NCI-H2227 (cell line): ENCODE data around the gene NCBP2.

Experiments
- DNase-seq: peaks from one replicate; lab custom pipeline; 2025; ENCODE audit not compliant: unreplicated experiment; lab: John Stamatoyannopoulos, UW

The NCBP2 gene

GRCh38 chr3:196968233-196969133 is 26.2 kb upstream of the NCBP2 start, which contains the start of gene PIGZ:
PIGZ (minus strand) TSS chr3:196968833; CDS start chr3:196952031, 16,802 bp downstream.
- peak; percentile 78 for DNase-seq

DNA sequence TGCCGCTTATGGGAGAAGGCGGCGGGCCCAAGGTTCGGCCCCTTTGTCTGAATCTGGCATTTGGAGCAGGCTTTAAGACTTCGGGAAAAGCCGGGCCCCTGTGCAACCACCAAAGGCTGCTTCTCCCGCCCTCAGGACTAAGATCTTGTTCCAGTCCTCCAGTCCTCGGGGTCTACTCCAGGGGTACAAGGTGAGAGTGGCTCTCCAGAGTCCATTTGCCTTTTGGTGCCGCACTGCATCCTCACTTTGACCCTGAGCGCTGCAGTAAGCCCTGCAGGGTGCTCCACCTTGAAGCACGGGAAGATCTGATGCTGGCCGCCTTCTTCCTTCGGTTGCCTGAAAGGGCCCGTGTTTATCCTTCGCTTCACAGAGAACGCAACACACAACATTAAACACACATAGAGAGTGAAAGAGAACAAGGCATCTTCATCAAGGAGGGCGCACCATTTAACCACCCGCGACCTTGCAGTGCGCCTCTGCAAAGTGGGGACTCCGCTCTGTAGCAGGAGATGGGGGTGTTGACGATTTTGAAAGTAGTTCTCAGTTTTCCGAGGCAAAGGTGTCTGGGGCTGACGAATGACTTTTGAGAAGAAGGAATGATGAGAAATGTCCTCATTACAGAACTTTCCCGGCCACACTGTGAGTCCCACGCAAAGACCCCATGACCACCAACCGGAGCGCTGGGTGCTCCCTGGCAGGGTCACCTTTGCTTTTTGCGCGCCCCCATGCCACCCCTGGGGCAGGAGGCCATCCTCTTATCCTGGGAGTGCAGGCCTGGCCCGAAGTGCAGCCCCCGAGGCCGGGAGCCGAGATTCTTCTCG is 25.3 kb upstream of the NCBP2 start:
- DNase-seq, result no peak

DNA sequence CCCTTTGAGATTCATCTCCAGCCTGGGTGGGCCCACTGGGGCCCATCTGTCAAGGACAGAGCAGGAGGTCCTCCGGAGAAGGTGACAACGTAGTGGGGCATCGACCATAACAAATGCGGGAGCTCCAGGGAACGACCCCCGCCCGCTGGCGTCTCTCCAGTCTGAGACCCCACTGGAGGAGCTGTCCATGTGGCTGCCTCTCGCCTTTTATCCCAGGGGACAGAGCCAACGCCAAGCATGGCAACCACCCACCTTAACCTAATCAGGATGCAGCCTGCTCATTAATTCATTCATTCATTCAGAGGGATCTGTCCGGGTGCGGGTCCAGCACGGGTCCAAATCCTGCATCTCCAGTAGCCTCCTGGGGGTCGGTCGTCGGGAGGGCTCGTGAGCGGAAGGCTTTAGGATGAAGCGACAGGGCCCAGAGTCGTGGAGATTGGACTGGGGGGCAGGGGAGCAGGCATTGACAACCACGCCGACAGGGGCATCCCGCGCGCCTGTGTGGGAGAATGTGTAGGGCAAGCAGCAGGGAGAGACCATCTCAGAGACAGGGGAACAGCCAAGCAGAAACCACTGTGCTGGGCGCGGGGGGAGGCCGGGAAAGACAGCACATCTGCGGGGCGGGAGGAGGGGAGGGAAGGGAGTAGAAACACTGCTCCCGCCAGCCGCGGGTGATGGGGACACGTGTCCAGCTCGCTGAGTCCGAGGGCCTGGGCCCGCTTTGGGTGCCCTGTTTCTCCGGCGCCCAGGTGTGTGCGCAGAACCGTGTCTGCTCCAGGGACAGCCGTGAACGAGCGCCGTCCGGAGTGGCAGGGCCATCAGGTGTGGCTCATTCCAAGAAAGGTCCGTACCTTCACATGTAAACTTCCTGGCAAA is 24.4 kb upstream of the NCBP2 start:
- DNase-seq, result no peak

DNA sequence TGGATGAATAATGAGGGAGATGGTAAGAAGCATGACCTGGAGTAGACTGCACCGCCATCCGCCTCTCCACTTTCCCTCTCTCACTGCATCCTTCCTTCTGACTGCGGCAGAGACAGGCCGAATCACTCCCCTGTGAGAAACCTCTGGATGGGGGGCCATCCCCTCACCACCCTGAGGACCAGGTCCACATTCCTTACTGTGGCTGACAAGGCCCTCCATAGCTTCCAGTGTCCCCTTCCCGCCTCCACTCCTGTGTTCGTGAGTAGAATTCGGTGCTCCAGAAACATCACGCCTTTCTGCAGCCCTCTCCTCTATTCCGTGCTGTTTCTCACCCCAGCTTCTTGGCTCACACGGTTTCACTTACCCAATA is 23.5 kb upstream of the NCBP2 start:
- no peak for DNase-seq

DNA sequence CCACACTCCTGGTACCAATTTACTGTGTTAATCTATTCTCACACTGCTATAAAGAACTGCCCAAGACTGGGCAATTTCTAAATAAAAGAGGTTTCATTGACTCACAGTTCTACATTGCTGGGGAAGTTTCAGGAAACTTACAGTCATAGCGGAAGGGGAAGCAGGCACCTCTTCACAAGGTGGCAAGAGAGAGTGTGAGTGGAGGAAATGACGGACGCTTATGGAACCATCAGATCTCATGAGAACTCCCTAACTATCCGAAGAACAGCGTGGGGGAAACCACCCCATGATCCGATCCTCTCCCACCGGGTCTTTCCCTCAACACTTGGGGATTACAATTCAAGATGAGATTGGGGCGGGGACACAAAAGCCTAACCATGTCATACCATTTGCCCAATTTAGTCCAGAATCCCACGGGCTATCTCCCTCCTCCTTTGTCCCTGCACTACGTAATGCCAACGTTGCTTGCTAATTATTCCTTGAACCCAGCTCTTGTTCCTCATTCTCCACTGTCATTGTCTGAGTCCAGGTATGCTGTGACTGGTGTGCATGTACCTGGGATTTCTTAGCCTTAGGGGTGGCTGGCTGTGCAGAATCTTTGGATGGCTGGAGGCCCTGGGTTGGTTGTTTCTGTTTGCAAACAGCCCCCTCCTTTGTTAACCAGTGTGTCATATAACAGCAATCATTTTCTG is 22.9 kb upstream of the NCBP2 start:
- DNase-seq, result no peak

- no peak for DNase-seq
Observed at GRCh38 chr3:196963631-196963953, 21.3 kb upstream of the NCBP2 start.

- DNase-seq, result no peak
Observed at GRCh38 chr3:196962930-196963630, 20.8 kb upstream of the NCBP2 start.

DNA sequence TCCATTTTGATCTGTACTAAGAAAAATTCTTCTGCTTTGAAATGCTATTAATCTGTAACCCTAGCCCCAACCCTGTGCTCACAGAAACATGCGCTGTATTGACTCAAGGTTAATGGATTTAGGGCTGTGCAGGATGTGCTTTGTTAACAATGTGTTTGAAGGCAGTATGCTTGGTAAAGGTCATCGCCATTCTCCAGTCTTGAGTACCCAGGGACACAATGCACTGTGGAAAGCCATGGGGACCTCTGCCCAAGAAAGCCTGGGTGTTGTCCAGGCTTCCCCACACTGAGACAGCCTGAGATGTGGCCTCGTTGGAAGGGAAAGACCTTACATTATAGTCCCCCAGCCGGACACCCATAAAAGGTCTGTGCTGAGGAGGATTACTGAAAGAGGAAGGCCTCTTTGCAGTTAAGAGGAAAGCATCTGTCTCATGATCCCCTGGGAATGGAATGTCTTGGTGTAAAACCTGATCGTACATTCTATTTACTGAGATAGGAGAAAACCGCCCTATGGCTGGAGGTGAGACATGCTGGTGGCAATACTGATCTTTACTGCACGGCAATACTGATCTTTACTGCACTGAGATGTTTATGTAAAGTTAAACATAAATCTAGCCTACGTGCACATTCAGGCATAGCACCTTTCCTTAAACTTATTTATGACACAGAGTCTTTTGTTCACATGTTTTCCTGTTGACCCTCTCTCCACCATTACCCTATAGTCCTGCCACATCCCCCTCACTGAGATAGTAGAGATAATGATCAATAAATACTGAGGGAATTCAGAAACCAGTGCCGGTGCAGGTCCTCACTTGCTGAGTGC is 20.0 kb upstream of the NCBP2 start:
- DNase-seq, result no peak

GRCh38 chr3:196954832-196955231 is 12.5 kb upstream of the NCBP2 start:
- DNase-seq, result no peak

- no peak for DNase-seq
Observed at GRCh38 chr3:196951371-196951770, 9.0 kb upstream of the NCBP2 start.

- no peak for DNase-seq
Observed at GRCh38 chr3:196949750-196950149, 7.4 kb upstream of the NCBP2 start.

DNA sequence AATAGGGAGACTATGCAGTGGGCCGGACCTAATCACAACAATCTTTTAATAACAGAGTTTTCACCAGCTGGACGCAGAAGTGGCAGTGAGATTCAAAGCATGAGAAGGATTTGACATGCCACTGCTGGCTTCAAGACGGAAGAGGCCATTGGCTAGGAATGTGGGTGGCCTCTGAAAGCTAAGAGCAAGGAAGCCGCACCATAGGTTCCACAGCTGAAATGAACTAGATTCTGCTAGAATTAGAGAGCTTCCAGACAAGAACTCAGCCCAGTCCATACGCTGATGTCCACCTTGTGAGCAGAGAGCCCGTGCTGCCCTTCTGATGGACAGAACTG is 6.9 kb upstream of the NCBP2 start:
- DNase-seq, result peak; percentile 64

DNA sequence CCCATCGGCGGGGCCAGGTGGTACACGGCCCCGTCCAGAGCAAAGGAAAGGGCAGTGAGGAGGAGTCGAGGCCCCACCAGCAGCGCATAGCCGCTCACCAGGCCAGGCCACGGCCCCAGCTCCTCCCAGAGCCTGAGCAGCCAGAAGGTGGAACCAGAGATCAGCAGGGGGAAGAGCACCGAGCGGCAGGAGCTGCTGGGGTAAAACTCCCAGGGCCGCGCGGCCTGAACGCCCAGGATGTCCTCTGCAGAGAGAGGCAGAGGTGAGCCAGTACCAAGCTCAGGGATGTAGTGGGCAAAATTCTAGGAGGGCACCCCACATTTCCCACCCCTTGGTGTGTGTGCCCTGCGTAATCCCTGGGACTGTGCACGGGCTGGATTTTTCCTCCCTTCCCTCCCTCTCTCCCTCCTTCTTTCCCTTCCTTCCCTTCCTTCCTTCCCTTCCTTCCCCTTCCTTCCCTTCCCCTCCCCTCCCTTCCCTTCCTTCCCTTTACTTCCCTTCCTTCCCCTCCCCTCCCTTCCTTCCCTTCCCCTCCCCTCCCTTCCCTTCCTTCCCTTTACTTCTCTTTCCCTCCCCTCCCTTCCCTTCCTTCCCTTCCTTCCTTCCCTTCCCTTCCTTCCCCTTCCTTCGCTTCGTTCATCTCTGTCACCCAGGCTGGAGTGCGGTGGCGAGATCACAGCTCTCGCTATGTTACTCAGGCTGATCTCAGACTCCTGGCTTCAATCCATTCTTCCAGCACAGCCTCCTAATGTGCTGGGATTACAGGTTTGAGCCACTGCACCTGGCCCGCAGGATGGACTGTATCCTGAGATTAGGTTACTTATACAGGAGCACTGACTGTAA is 6.3 kb upstream of the NCBP2 start:
- DNase-seq, result peak; percentile 64

- DNase-seq, result no peak
Observed at GRCh38 chr3:196947860-196948441, 5.6 kb upstream of the NCBP2 start.

DNA sequence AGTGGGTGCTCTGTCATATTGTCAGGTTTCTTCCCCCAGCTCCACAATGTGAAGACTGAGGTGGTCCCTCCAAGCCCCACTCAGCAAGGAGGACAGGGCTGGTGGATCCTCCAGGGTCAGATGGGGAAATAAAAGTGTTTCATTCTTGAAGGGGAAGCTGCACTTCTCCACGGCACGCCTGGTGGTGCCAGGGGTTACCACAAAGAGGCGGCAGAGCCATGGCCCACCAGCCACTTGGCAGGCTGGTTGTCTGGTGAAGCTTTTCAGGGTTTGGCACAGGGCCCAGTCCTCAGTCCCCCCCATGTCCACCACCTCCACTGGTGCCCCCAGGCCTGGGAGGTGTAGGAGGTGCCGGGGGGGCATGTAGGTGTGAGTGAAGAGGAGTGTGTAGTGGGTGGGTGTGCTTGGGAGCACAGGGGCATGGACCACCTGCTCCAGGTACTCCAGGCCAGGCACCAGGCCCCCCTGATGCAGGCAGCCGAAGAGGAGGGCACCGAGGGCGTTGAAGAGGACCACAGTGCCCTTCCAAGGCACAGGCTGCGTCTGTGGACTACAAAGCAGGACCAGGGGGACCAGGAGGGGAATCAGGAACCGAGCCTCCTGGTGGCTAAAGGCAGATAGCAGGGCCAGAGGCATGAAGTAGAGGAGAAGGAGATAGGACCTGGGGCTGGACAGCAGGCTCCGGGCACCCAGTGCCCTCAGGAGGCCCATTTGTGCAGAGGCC is 5.0 kb upstream of the NCBP2 start:
- DNase-seq, result no peak

- peak; percentile 32 for DNase-seq
Observed at GRCh38 chr3:196944037-196944790, 1.9 kb upstream of the NCBP2 start.

GRCh38 chr3:196942915-196943277 is 568 bp upstream of the NCBP2 start:
- DNase-seq, result peak; percentile 51
